DND-41 (cell line): ENCODE data around the gene AKAP6.

ENCODE experiments used
- EZH2 ChIP-seq: IDR thresholded peaks from 3 replicates; pipeline ENCODE4 v1.6.1; 2012; ENCODE audit warnings: borderline replicate concordance, low read depth, mild to moderate bottlenecking, moderate library complexity, low read length, inconsistent platforms; ENCODE audit not compliant: severe bottlenecking
- TF ChIP-seq, protein P1 (sequence below): IDR thresholded peaks from 2 replicates; pipeline ENCODE4 v1.5.1; 2012; ENCODE audit warnings: borderline replicate concordance, low read length, moderate library complexity, mild to moderate bottlenecking; ENCODE audit not compliant: poor library complexity, severe bottlenecking; ENCODE audit errors: extremely low read depth

DNA sequence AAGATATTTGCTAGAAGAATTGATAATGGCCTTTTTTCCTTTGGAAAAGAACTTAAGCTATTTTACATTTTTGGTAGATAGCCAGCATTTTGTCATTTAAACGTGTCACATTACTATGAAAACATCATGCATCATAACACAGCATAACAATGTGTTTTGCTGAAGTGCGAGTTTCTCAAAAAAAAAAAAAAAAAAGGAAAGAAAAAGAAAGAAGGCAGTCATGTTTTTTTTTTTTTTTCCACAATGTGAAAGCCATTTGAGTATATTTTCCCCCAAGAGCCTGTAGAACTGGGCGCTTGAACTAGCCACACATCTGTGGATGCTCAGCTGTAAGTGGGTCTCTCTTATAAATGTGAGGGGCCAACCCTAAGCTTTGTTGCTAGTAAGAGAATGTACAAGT lies 300.1 kb downstream of the AKAP6 start:
- TF ChIP-seq, protein P1, sequence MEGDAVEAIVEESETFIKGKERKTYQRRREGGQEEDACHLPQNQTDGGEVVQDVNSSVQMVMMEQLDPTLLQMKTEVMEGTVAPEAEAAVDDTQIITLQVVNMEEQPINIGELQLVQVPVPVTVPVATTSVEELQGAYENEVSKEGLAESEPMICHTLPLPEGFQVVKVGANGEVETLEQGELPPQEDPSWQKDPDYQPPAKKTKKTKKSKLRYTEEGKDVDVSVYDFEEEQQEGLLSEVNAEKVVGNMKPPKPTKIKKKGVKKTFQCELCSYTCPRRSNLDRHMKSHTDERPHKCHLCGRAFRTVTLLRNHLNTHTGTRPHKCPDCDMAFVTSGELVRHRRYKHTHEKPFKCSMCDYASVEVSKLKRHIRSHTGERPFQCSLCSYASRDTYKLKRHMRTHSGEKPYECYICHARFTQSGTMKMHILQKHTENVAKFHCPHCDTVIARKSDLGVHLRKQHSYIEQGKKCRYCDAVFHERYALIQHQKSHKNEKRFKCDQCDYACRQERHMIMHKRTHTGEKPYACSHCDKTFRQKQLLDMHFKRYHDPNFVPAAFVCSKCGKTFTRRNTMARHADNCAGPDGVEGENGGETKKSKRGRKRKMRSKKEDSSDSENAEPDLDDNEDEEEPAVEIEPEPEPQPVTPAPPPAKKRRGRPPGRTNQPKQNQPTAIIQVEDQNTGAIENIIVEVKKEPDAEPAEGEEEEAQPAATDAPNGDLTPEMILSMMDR, result no peak
- TF ChIP-seq EZH2, result no peak
